Measurements from ENCODE around the gene PRIM2.

- TF ChIP-seq CTCF (IDR thresholded peaks at IDR 0.05), result no peak
- TF ChIP-seq POLR2A (IDR thresholded peaks at IDR 0.05), result no peak
Observed at GRCh38 chr6:57329933-57330332, 12.5 kb downstream of the PRIM2 start.
